HL-60 (cell line): ENCODE measurements around the gene TRIP4.
"Not testable (repeated sequence)": the region's sequence is repeated elsewhere in the genome, so short reads cannot be mapped to it uniquely, and the experiment has no call there.

ENCODE experiments used
- DNase-seq, 2 experiments: peaks; one replicate each; pipeline ENCODE4 v3.0.0-alpha.2; 2010 to 2020; ENCODE audit warnings: low read depth in 1 of 2, low spot score in 1 of 2
- H3K27ac ChIP-seq: fragments of 250-450 bp; sonication (Bioruptor Pico); replicated peaks from 2 replicates; pipeline ENCODE4 v1.5.1; 2020; ENCODE audit warnings: mild to moderate bottlenecking, moderate library complexity
- H3K27me3 ChIP-seq: fragments of 250-450 bp; sonication (Bioruptor Pico); 2 replicates; pipeline ENCODE4 v1.5.1; 2021; ENCODE audit warnings: mild to moderate bottlenecking, moderate library complexity; ENCODE audit not compliant: insufficient read depth, poor library complexity, severe bottlenecking
- H3K4me3 ChIP-seq: replicated peaks from 2 replicates; pipeline ENCODE4 v1.5.1; 2011; ENCODE audit warnings: mild to moderate bottlenecking, control low read depth, low read length; ENCODE audit not compliant: insufficient read depth
- GABPA ChIP-seq: IDR thresholded peaks from 2 replicates; pipeline ENCODE4 v1.6.1; 2012; ENCODE audit warnings: low read depth
- POLR2AphosphoS5 ChIP-seq: IDR thresholded peaks from 2 replicates; pipeline ENCODE4 v1.6.1; 2012; ENCODE audit warnings: low read depth
- SPI1 ChIP-seq: IDR thresholded peaks from 2 replicates; pipeline ENCODE4 v1.6.1; 2012; ENCODE audit warnings: low read depth, mild to moderate bottlenecking, borderline replicate concordance
- TF ChIP-seq, protein P1 (sequence below): IDR thresholded peaks from one replicate; pipeline ENCODE4 v1.5.1; 2011; ENCODE audit warnings: low read length, control low read depth, inconsistent platforms; ENCODE audit not compliant: insufficient read depth
- TF ChIP-seq, protein P2 (sequence below): IDR thresholded peaks from 2 replicates; pipeline ENCODE4 v1.6.1; 2012; ENCODE audit warnings: low read depth; ENCODE audit not compliant: insufficient replicate concordance

TRIP4 gene

DNA sequence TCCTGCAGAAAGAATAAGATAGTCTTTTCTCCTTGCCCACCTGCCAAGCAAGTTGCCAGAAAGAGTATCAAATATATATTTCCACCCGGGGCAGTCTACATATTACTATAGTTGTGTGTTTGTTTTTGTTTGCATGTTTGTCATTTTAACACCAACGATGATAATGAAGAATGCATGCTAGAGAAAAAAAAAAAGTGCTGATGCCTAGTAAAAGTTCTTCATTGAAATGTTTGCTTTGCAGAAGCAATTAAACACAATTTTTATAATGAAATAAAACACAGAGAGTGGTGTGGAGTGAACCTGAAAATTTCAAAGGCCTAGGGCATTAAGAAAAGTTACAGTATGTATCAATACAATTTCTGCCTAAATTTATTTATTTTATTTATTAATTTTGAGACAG, 3.9 kb upstream of the TRIP4 start:
- H3K27me3 ChIP-seq = no peaks in the 10 kb centered on the region
- DNase-seq = no peak
- no peak overlapping the region for H3K4me3 ChIP-seq
- TF ChIP-seq SPI1 (no peak), POLR2AphosphoS5 (no peak), GABPA (no peak)
- TF ChIP-seq, protein P1, sequence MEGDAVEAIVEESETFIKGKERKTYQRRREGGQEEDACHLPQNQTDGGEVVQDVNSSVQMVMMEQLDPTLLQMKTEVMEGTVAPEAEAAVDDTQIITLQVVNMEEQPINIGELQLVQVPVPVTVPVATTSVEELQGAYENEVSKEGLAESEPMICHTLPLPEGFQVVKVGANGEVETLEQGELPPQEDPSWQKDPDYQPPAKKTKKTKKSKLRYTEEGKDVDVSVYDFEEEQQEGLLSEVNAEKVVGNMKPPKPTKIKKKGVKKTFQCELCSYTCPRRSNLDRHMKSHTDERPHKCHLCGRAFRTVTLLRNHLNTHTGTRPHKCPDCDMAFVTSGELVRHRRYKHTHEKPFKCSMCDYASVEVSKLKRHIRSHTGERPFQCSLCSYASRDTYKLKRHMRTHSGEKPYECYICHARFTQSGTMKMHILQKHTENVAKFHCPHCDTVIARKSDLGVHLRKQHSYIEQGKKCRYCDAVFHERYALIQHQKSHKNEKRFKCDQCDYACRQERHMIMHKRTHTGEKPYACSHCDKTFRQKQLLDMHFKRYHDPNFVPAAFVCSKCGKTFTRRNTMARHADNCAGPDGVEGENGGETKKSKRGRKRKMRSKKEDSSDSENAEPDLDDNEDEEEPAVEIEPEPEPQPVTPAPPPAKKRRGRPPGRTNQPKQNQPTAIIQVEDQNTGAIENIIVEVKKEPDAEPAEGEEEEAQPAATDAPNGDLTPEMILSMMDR = no peak
- TF ChIP-seq, protein P2, sequence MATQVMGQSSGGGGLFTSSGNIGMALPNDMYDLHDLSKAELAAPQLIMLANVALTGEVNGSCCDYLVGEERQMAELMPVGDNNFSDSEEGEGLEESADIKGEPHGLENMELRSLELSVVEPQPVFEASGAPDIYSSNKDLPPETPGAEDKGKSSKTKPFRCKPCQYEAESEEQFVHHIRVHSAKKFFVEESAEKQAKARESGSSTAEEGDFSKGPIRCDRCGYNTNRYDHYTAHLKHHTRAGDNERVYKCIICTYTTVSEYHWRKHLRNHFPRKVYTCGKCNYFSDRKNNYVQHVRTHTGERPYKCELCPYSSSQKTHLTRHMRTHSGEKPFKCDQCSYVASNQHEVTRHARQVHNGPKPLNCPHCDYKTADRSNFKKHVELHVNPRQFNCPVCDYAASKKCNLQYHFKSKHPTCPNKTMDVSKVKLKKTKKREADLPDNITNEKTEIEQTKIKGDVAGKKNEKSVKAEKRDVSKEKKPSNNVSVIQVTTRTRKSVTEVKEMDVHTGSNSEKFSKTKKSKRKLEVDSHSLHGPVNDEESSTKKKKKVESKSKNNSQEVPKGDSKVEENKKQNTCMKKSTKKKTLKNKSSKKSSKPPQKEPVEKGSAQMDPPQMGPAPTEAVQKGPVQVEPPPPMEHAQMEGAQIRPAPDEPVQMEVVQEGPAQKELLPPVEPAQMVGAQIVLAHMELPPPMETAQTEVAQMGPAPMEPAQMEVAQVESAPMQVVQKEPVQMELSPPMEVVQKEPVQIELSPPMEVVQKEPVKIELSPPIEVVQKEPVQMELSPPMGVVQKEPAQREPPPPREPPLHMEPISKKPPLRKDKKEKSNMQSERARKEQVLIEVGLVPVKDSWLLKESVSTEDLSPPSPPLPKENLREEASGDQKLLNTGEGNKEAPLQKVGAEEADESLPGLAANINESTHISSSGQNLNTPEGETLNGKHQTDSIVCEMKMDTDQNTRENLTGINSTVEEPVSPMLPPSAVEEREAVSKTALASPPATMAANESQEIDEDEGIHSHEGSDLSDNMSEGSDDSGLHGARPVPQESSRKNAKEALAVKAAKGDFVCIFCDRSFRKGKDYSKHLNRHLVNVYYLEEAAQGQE = no peak
- no peak overlapping the region for H3K27ac ChIP-seq

DNA sequence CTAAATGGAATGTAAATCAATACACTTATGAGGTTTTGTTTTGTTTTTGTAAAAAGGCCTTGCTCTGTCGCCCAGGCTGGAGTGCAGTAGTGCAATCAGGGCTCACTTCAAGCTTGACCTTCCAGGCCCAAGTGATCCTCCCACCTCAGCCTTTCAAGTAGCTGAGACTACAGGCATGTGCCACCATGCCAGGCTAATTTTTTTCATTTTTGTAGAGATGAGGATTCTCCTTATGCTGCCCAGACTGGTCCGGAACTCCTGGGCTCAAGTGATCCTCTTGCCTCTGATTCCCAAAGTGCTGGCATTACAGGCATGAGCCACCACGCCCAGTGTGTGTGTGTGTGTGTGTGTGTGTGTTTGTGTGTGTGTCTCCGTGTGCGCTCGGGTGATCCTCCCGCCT, 1.3 kb upstream of the TRIP4 start:
- no peaks in the 10 kb centered on the region for H3K27me3 ChIP-seq
- DNase-seq = no peak
- TF ChIP-seq POLR2AphosphoS5 (no peak), GABPA (no peak), SPI1 (no peak)
- TF ChIP-seq, protein P1 = no peak
- TF ChIP-seq, protein P2 = no peak
- H3K4me3 ChIP-seq = no peak overlapping the region
- no peak overlapping the region for H3K27ac ChIP-seq

DNA sequence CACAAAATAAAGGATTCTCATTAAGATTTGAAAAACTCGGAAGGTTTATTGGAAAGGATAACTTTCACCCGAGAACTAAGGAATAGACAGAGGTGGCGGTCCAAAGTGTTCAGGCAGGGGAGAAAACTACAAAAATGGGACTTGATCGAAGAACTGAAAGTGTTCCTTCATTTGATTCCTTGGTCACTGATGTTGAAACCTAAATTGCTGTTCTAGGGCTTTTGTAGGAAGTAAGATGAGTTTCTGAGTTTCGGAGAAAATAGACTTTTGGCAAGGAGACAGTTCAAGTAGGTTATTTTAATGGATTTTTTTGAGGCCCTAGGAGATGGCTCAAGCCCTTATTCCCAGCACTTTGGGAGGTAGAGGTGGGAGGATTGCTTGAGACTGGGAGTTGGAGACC, 1.4 kb downstream of the TRIP4 start:
- TF ChIP-seq POLR2AphosphoS5 (no peak), SPI1 (no peak), GABPA (no peak)
- TF ChIP-seq, protein P2 = no peak
- TF ChIP-seq, protein P1 = no peak
- H3K27me3 ChIP-seq = no peaks in the 10 kb centered on the region
- H3K4me3 ChIP-seq = no peak overlapping the region
- DNase-seq = no peak
- H3K27ac ChIP-seq = no peak overlapping the region

DNA sequence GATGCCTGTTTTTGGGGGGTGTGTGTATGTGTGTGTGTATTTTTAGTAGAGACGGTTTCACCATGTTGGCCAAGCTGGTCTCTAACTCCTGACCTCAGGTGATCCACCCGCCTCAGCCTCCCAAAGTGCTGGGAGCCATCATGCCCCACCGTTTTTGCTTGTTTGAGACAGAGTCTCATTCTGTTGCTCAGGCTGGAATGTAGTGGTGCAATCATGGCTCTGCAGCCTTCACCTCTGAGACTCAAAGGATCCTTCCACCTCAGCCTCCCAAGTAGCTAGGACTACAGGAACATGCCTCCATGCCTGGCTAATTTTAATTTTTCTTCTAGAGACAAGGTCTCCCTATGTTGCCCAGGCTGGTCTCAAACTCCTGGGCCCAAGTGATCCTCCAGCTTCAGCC, 4.8 kb downstream of the TRIP4 start:
- not testable (repeated sequence) for H3K27ac ChIP-seq, H3K4me3 ChIP-seq, H3K27me3 ChIP-seq, DNase-seq
